Lower leg skin (tissue), 4 donors: ENCODE results near the gene DCUN1D3. TPM values are rescaled to one million over a fixed set of nuclear protein-coding genes. Genes with fewer than 3 reads are reported as not detected.
"Not testable (repeated sequence)": the region's sequence is repeated elsewhere in the genome, so short reads cannot be mapped to it uniquely, and the experiment has no call there.

Experiments used
- DNase-seq, 2 donors: peaks; one replicate each; pipeline ENCODE4 v3.0.0-alpha.2; 2019; ENCODE audit warnings: low spot score in 2 of 2
- H3K4me3 ChIP-seq: fragments of 200-600 bp; sonication (generic); 2 replicates; pipeline ENCODE4 v1.5.1; 2017; ENCODE audit warnings: mild to moderate bottlenecking, low read depth; ENCODE audit not compliant: poor library complexity, severe bottlenecking
- CTCF ChIP-seq, 3 donors: fragments of 450-650 bp; IDR thresholded peaks; one replicate each; pipeline ENCODE4 v1.5.1; 2016; ENCODE audit warnings: antibody characterized with exemption in 3 of 3, mild to moderate bottlenecking in 3 of 3, moderate library complexity in 2 of 3
- POLR2A ChIP-seq, 2 donors: fragments of 450-650 bp; IDR thresholded peaks; one replicate each; pipeline ENCODE4 v1.6.1; 2016 to 2017; ENCODE audit warnings: antibody characterized with exemption in 2 of 2, mild to moderate bottlenecking in 1 of 2, moderate library complexity in 1 of 2
- WGBS, 2 donors: methylation state at CpG; one replicate each; pipeline ENCODE4 v1.1.5; 2018; 5-methylcytosine and 5-hydroxymethylcytosine counted together
- intact Hi-C: fragments of 100-400 bp; cut with DNase I; formaldehyde crosslinking; loops from one replicate; pipeline ENCODE4 v1.15.0; 2023; ENCODE audit warnings: low total_unique reads
- total RNA-seq, 4 donors: library from RNA; depleted of rRNA; stranded (reverse); fragments of >200 nt; gene quantifications; one replicate each; pipeline ENCODE4 v1.1.0, GENCODE V29; 2016

Gene DCUN1D3
- total RNA-seq, 4 donors from 2014 or later, result 18.2 to 20.8 (median 18.3) TPM

GRCh38 chr16:20866801-20867200 is 33.4 kb downstream of the DCUN1D3 start:
- TF ChIP-seq POLR2A (IDR thresholded peaks at IDR 0.05) (no peak), CTCF (IDR thresholded peaks at IDR 0.05) (no peak)
- DNase-seq, result peak in 1 of 2 donors; percentile 34
- H3K4me3 ChIP-seq, result no peak overlapping the region
- WGBS, 2 donors, result 71 to 73% methylated on average over 3 of the region's 3 CpGs
- intact Hi-C loops, result no loop called here

GRCh38 chr16:20866145-20866772 is 33.9 kb downstream of the DCUN1D3 start:
- TF ChIP-seq CTCF (IDR thresholded peaks at IDR 0.05), result no peak
- DNase-seq, result peak in 1 of 2 donors; percentile 87
- H3K4me3 ChIP-seq, result no peak overlapping the region
- intact Hi-C loops, result no loop called here
- WGBS, 2 donors, result 45 to 52% methylated on average over 6 of the region's 6 CpGs

GRCh38 chr16:20865420-20866131 is 34.6 kb downstream of the DCUN1D3 start:
- DNase-seq, result peak in 1 of 2 donors; percentile 65
- WGBS, 2 donors, result 44 to 55% methylated on average over 6 of the region's 6 CpGs
- intact Hi-C loops, result no loop called here
- TF ChIP-seq POLR2A (IDR thresholded peaks at IDR 0.05) (no peak), CTCF (IDR thresholded peaks at IDR 0.05) (no peak)
- no peak overlapping the region for H3K4me3 ChIP-seq

GRCh38 chr16:20864376-20864775 is 35.8 kb downstream of the DCUN1D3 start:
- intact Hi-C loops, DNase-seq, H3K4me3 ChIP-seq: not testable (repeated sequence)
- WGBS, 2 donors, result 93 to 94% methylated on average over 6 of the region's 6 CpGs

GRCh38 chr16:20862162-20862960 is 37.8 kb downstream of the DCUN1D3 start:
- no peak overlapping the region for H3K4me3 ChIP-seq
- DNase-seq, result peak in 1 of 2 donors; percentile 56
- WGBS, 2 donors, result 91 to 94% methylated on average over 20 of the region's 21 CpGs
- TF ChIP-seq CTCF (IDR thresholded peaks at IDR 0.05) (no peak), POLR2A (IDR thresholded peaks at IDR 0.05) (no peak)
- intact Hi-C loops, result no loop called here

GRCh38 chr16:20860995-20861394 is 39.2 kb downstream of the DCUN1D3 start:
- intact Hi-C loops, H3K4me3 ChIP-seq, DNase-seq: not testable (repeated sequence)
- 60 to 72% methylated on average over 4 of the region's 4 CpGs for WGBS, 2 donors
